IMR-90 (cell line): ENCODE measurements around the gene C19orf47.

Experiments
- CTCF ChIP-seq: conservative IDR thresholded peaks from 2 replicates; pipeline ENCODE4 v1.5.1; 2012; ENCODE audit warnings: mild to moderate bottlenecking, low read depth, low read length, improper control_type of control experiment
- RFX5 ChIP-seq: IDR thresholded peaks from 2 replicates; pipeline ENCODE4 v1.8.0; 2012; ENCODE audit warnings: low read depth, mild to moderate bottlenecking, low read length, moderate library complexity

- TF ChIP-seq CTCF (no peak), RFX5 (no peak)
Measured at GRCh38 chr19:40387155-40387554, 39.0 kb upstream of the C19orf47 start.
